HepG2 (cell line): Measurements from ENCODE around the gene NAA25. TPM values are rescaled to one million over a fixed set of nuclear protein-coding genes. Genes with fewer than 3 reads are reported as not detected.

Source experiments
- ARNT2 ChIP-seq: sonication (generic); formaldehyde crosslinking; IDR thresholded peaks from 2 replicates; pipeline ENCODE4 v1.8.0; 2022; ENCODE audit warnings: mild to moderate bottlenecking, low read depth, missing genetic modification reagents, moderate library complexity
- GABPA ChIP-seq, 2 experiments: IDR thresholded peaks; 2 replicates each; pipeline ENCODE4 v1.6.1; 2011 to 2016; ENCODE audit warnings: low read depth in 2 of 2, low read length in 1 of 2, missing biosample characterization in 1 of 2, missing genetic modification characterization in 1 of 2
- ISX ChIP-seq: sonication (generic); formaldehyde crosslinking; conservative IDR thresholded peaks from 2 replicates; pipeline ENCODE4 v1.5.0; 2020; ENCODE audit warnings: missing genetic modification reagents
- KDM5A ChIP-seq: fragments of 200-600 bp; sonication (generic); IDR thresholded peaks from 2 replicates; pipeline ENCODE4 v1.7.0; 2018; ENCODE audit warnings: antibody characterized with exemption, mild to moderate bottlenecking, low read length, borderline replicate concordance
- SP2 ChIP-seq: sonication (generic); formaldehyde crosslinking; IDR thresholded peaks from 2 replicates; pipeline ENCODE4 v1.5.1; 2020; ENCODE audit warnings: mild to moderate bottlenecking, missing genetic modification reagents
- ZBTB3 ChIP-seq: sonication (generic); formaldehyde crosslinking; IDR thresholded peaks from 2 replicates; pipeline ENCODE4 v1.4.0; 2020; ENCODE audit warnings: low read depth, mild to moderate bottlenecking, moderate library complexity, missing genetic modification reagents, borderline replicate concordance
- ZBTB7A ChIP-seq: sonication (generic); formaldehyde crosslinking; IDR thresholded peaks from 2 replicates; pipeline ENCODE4 v1.8.0; 2022; ENCODE audit warnings: mild to moderate bottlenecking, missing genetic modification reagents
- ZKSCAN8 ChIP-seq: IDR thresholded peaks from 2 replicates; pipeline ENCODE4 v1.6.1; 2016; ENCODE audit warnings: borderline replicate concordance, missing genetic modification reagents, missing compliant biosample characterization
- ZNF296 ChIP-seq: sonication (generic); formaldehyde crosslinking; conservative IDR thresholded peaks from 2 replicates; pipeline ENCODE4 v1.5.0; 2020; ENCODE audit warnings: mild to moderate bottlenecking, missing genetic modification reagents
- polyA plus RNA-seq, 8 experiments: library from polyadenylated mRNA; depleted of rRNA in 3 of 8; stranded (reverse) in 7 of 8; unstranded in 1 of 8; fragments of >200 nt; fragmentation: Illumina TruSeq in 4 of 8; extraction: Trizol in 4 of 8; gene quantifications; 2 replicates each; pipeline versions ENCODE4 v1.2.1 to v1.2.3, GENCODE V29; 2011 to 2016; ENCODE audit warnings: low read depth in 4 of 8, missing spikeins in 1 of 8, mixed read lengths in 1 of 8; ENCODE audit not compliant: insufficient read depth in 1 of 8
- total RNA-seq, 5 experiments: library from RNA; depleted of rRNA; stranded (reverse); fragments of >200 nt; fragmentation: Illumina TruSeq; extraction: Trizol; gene quantifications; 2 replicates each; pipeline ENCODE4 v1.2.3, GENCODE V29; 2016; ENCODE audit warnings: low read depth in 1 of 5
- TF ChIP-seq, protein P1 (sequence below): sonication (generic); formaldehyde crosslinking; IDR thresholded peaks from 2 replicates; pipeline ENCODE4 v1.4.0; 2020; ENCODE audit warnings: missing genetic modification reagents, borderline replicate concordance
- TF ChIP-seq, protein P2 (sequence below): IDR thresholded peaks from 2 replicates; pipeline ENCODE4 v1.6.1; 2016; ENCODE audit warnings: low read depth, borderline replicate concordance
- TF ChIP-seq, protein P3 (sequence below): sonication (generic); formaldehyde crosslinking; IDR thresholded peaks from 2 replicates; pipeline ENCODE4 v1.5.1; 2020; ENCODE audit warnings: mild to moderate bottlenecking, missing genetic modification reagents, borderline replicate concordance
- TF ChIP-seq, protein P4 (sequence below): sonication (generic); formaldehyde crosslinking; IDR thresholded peaks from 2 replicates; pipeline ENCODE4 v1.8.0; 2022; ENCODE audit warnings: missing genetic modification reagents, mild to moderate bottlenecking, borderline replicate concordance
- TF ChIP-seq, protein P5 (sequence below): sonication (generic); formaldehyde crosslinking; IDR thresholded peaks from 2 replicates; pipeline ENCODE4 v1.9.0; 2021; ENCODE audit warnings: missing genetic modification reagents, borderline replicate concordance
- TF ChIP-seq, protein P6 (sequence below): sonication (generic); formaldehyde crosslinking; IDR thresholded peaks from 2 replicates; pipeline ENCODE4 v1.8.1; 2023; ENCODE audit warnings: missing genetic modification reagents, mild to moderate bottlenecking, borderline replicate concordance

The NAA25 gene
- total and polyA plus RNA-seq, 2 of the 13 experiments (the other 11 are each of a cell fraction or from before 2014, with no cell fraction given) = 11.4 to 32.0 TPM

DNA sequence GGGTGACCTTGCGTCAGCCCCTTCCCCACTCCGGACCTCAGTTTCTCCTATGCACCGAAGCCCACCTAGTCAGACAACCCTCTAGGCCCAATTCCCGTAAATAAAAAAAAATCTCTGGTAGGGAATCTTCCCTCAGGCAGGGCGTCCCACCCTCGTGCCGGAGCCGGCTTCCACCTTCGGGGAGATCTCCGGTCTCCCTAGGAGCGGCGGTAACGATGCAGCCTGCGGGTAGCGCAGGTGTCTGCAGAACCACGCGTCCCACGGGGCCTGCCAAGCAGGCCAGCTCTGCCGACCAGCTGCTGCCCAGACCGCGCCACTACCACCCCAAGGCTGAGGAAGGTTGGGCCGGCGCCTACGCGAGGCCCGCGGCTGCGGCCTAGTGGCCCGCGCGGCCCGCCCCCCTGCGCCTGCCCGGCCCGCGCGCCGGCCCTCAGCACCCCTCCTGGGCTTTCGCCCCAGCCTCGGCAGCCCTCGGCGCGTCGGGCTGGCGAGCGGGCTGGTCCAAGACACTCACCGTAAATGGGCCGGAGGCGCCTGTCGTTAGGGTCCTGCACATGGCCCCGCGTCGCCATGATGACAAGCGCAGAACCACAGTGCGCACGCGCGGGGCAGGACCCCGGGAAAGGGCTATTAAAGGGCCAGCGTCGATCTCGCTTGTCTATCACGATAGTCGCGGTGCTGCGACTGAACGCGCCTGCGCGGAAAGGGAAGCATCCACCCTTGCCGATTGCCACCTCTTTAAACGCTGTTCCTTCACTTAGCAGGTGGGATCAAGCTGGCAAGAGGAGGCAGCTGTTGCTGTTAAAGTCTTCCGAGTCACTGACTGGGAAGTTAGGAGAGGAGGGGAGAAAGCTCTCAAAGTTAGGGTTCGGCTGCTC is at the start of gene NAA25 (continued):
- TF ChIP-seq ISX (CRISPR knock-in tag) (no peak), KDM5A (peak; percentile 31; the same call in 1 of the 2 replicates), ZBTB7A (CRISPR knock-in tag) (no peak; the same call in 1 of the 2 replicates), ARNT2 (CRISPR knock-in tag) (peak; percentile 78), ZKSCAN8 (CRISPR knock-in tag) (peak; percentile 57; the same call in 1 of the 2 replicates), ZBTB3 (CRISPR knock-in tag) (no peak), ZNF296 (peak; percentile 75; the same call in 1 of the 2 replicates), SP2 (CRISPR knock-in tag) (peak; percentile 12; the same call in 1 of the 2 replicates), GABPA (IDR thresholded peaks at IDR 0.05; ENCODE audit: low read depth, low read length) (no peak), GABPA (CRISPR knock-in tag; IDR thresholded peaks at IDR 0.05; ENCODE audit: low read depth) (no peak)
- TF ChIP-seq, protein P1, sequence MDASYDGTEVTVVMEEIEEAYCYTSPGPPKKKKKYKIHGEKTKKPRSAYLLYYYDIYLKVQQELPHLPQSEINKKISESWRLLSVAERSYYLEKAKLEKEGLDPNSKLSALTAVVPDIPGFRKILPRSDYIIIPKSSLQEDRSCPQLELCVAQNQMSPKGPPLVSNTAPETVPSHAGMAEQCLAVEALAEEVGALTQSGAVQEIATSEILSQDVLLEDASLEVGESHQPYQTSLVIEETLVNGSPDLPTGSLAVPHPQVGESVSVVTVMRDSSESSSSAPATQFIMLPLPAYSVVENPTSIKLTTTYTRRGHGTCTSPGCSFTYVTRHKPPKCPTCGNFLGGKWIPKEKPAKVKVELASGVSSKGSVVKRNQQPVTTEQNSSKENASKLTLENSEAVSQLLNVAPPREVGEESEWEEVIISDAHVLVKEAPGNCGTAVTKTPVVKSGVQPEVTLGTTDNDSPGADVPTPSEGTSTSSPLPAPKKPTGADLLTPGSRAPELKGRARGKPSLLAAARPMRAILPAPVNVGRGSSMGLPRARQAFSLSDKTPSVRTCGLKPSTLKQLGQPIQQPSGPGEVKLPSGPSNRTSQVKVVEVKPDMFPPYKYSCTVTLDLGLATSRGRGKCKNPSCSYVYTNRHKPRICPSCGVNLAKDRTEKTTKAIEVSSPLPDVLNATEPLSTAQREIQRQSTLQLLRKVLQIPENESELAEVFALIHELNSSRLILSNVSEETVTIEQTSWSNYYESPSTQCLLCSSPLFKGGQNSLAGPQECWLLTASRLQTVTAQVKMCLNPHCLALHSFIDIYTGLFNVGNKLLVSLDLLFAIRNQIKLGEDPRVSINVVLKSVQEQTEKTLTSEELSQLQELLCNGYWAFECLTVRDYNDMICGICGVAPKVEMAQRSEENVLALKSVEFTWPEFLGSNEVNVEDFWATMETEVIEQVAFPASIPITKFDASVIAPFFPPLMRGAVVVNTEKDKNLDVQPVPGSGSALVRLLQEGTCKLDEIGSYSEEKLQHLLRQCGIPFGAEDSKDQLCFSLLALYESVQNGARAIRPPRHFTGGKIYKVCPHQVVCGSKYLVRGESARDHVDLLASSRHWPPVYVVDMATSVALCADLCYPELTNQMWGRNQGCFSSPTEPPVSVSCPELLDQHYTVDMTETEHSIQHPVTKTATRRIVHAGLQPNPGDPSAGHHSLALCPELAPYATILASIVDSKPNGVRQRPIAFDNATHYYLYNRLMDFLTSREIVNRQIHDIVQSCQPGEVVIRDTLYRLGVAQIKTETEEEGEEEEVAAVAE = no peak
- TF ChIP-seq, protein P2, sequence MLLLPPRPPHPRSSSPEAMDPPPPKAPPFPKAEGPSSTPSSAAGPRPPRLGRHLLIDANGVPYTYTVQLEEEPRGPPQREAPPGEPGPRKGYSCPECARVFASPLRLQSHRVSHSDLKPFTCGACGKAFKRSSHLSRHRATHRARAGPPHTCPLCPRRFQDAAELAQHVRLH (CRISPR knock-in tag) = no peak
- TF ChIP-seq, protein P3, sequence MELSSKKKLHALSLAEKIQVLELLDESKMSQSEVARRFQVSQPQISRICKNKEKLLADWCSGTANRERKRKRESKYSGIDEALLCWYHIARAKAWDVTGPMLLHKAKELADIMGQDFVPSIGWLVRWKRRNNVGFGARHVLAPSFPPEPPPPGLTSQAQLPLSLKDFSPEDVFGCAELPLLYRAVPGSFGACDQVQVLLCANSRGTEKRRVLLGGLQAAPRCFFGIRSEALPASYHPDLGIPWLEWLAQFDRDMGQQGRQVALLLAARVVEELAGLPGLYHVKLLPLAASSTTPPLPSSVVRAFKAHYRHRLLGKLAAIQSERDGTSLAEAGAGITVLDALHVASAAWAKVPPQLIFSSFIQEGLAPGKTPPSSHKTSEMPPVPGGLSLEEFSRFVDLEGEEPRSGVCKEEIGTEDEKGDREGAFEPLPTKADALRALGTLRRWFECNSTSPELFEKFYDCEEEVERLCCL (CRISPR knock-in tag) = no peak
- TF ChIP-seq, protein P4, sequence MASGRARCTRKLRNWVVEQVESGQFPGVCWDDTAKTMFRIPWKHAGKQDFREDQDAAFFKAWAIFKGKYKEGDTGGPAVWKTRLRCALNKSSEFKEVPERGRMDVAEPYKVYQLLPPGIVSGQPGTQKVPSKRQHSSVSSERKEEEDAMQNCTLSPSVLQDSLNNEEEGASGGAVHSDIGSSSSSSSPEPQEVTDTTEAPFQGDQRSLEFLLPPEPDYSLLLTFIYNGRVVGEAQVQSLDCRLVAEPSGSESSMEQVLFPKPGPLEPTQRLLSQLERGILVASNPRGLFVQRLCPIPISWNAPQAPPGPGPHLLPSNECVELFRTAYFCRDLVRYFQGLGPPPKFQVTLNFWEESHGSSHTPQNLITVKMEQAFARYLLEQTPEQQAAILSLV (CRISPR knock-in tag) = no peak; the same call in 1 of the 2 replicates
- TF ChIP-seq, protein P5, sequence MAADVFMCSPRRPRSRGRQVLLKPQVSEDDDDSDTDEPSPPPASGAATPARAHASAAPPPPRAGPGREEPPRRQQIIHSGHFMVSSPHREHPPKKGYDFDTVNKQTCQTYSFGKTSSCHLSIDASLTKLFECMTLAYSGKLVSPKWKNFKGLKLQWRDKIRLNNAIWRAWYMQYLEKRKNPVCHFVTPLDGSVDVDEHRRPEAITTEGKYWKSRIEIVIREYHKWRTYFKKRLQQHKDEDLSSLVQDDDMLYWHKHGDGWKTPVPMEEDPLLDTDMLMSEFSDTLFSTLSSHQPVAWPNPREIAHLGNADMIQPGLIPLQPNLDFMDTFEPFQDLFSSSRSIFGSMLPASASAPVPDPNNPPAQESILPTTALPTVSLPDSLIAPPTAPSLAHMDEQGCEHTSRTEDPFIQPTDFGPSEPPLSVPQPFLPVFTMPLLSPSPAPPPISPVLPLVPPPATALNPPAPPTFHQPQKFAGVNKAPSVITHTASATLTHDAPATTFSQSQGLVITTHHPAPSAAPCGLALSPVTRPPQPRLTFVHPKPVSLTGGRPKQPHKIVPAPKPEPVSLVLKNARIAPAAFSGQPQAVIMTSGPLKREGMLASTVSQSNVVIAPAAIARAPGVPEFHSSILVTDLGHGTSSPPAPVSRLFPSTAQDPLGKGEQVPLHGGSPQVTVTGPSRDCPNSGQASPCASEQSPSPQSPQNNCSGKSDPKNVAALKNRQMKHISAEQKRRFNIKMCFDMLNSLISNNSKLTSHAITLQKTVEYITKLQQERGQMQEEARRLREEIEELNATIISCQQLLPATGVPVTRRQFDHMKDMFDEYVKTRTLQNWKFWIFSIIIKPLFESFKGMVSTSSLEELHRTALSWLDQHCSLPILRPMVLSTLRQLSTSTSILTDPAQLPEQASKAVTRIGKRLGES (CRISPR knock-in tag) = no peak
- TF ChIP-seq, protein P6, sequence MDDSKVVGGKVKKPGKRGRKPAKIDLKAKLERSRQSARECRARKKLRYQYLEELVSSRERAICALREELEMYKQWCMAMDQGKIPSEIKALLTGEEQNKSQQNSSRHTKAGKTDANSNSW (CRISPR knock-in tag) = 0 out of 2 replicates have a peak, but pooled peaks have one; percentile 59
